ENCODE results near the gene SOWAHC.
"Not testable (repeated sequence)": the region's sequence is repeated elsewhere in the genome, so short reads cannot be mapped to it uniquely, and the experiment has no call there.

Gene SOWAHC

GRCh38 chr2:109623297-109623696 is 9.1 kb downstream of the SOWAHC start:
- no peak overlapping the region for H3K27ac Mint-ChIP-seq
- H3K36me3 Mint-ChIP-seq (ENCODE audit: low read depth) = no peaks in the 10 kb centered on the region
- TF ChIP-seq CTCF (IDR thresholded peaks at IDR 0.05; ENCODE audit: unreplicated experiment in 3 of 3) = no peak
- no peak overlapping the region for H3K4me3 Mint-ChIP-seq
- H3K27me3 Mint-ChIP-seq (ENCODE audit: low read depth) = no peaks in the 10 kb centered on the region
- no peaks in the 10 kb centered on the region for H3K4me1 Mint-ChIP-seq
- H3K9me3 Mint-ChIP-seq = no peaks in the 10 kb centered on the region

GRCh38 chr2:109623923-109624322 is 9.8 kb downstream of the SOWAHC start:
- H3K9me3 Mint-ChIP-seq = no peaks in the 10 kb centered on the region
- no peak overlapping the region for H3K4me3 Mint-ChIP-seq
- H3K36me3 Mint-ChIP-seq (ENCODE audit: low read depth) = no peaks in the 10 kb centered on the region
- H3K4me1 Mint-ChIP-seq = no peaks in the 10 kb centered on the region
- no peak overlapping the region for H3K27ac Mint-ChIP-seq
- TF ChIP-seq CTCF (IDR thresholded peaks at IDR 0.05; ENCODE audit: unreplicated experiment in 3 of 3) = no peak
- H3K27me3 Mint-ChIP-seq (ENCODE audit: low read depth) = no peaks in the 10 kb centered on the region

DNA sequence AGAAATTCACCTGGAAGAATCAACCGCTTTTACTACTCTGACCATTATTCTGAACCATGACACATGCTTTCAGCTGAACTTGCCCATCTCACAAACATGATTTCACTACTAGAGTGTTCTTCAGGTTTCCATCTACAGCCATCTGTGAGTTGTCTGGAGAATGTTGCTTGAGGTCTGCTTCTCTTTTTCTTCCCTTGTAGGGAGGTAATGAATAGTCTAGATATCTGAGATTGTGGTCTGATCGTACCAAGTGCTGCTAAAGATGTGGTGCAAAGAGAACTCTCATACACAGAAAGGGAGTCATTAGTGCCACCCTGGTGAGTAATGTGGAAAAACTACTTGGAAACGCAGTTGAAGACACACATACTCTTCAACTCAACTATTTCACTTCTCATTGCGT is 10.2 kb downstream of the SOWAHC start:
- H3K36me3 Mint-ChIP-seq (ENCODE audit: low read depth) = no peaks in the 10 kb centered on the region
- H3K27ac Mint-ChIP-seq = no peak overlapping the region
- no peak for TF ChIP-seq CTCF (IDR thresholded peaks at IDR 0.05; ENCODE audit: unreplicated experiment in 3 of 3)
- H3K9me3 Mint-ChIP-seq = no peaks in the 10 kb centered on the region
- no peaks in the 10 kb centered on the region for H3K4me1 Mint-ChIP-seq
- no peak overlapping the region for H3K4me3 Mint-ChIP-seq
- H3K27me3 Mint-ChIP-seq (ENCODE audit: low read depth) = no peaks in the 10 kb centered on the region

DNA sequence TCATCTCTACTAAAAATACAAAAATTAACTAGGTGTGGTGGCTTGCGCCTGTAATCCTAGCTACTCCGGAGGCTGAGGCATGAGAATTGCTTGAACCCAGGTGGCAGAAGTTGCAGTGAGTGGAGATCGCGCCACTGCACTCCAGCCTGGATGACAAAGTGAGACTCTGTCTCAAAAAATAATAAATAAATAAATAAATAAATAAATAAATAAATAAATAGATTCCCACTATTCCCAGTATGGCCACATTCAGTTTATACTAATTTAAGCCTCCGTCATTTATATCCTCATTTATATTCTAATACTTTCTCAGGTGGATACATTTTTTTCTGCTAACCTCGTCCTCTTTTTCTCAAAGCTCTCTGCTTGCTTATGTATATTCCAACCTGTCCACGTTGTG is 14.2 kb downstream of the SOWAHC start:
- not testable (repeated sequence) for H3K27ac Mint-ChIP-seq; H3K4me1 Mint-ChIP-seq; H3K9me3 Mint-ChIP-seq; H3K4me3 Mint-ChIP-seq; H3K36me3 Mint-ChIP-seq (ENCODE audit: low read depth); H3K27me3 Mint-ChIP-seq (ENCODE audit: low read depth)

- H3K4me3 Mint-ChIP-seq = no peak overlapping the region
- H3K27ac Mint-ChIP-seq = peak overlapping the region in 2 of 3 experiments; percentile 2 to 81
- H3K36me3 Mint-ChIP-seq (ENCODE audit: low read depth) = no peaks in the 10 kb centered on the region
- H3K9me3 Mint-ChIP-seq = no peaks in the 10 kb centered on the region
- no peak for TF ChIP-seq CTCF (IDR thresholded peaks at IDR 0.05; ENCODE audit: unreplicated experiment in 3 of 3)
- peaks cover 4% of the 10 kb centered on the region for H3K4me1 Mint-ChIP-seq
- H3K27me3 Mint-ChIP-seq (ENCODE audit: low read depth) = no peaks in the 10 kb centered on the region
Measured at GRCh38 chr2:109629867-109630266, 15.7 kb downstream of the SOWAHC start.

GRCh38 chr2:109630441-109631430 is 16.6 kb downstream of the SOWAHC start:
- H3K27me3 Mint-ChIP-seq (ENCODE audit: low read depth) = no peaks in the 10 kb centered on the region
- TF ChIP-seq CTCF (IDR thresholded peaks at IDR 0.05; ENCODE audit: unreplicated experiment in 3 of 3) = no peak
- H3K27ac Mint-ChIP-seq = peak overlapping the region in 2 of 3 experiments; percentile 10 to 81
- no peak overlapping the region for H3K4me3 Mint-ChIP-seq
- no peaks in the 10 kb centered on the region for H3K36me3 Mint-ChIP-seq (ENCODE audit: low read depth)
- H3K9me3 Mint-ChIP-seq = no peaks in the 10 kb centered on the region
- H3K4me1 Mint-ChIP-seq = peaks cover 4% of the 10 kb centered on the region

All from nephron (organoid).